NCI-H1105 treated with DMSO at 0.1 percent for 48 hours (cell line): ENCODE measurements around the gene PANK1.
"Not testable (repeated sequence)": the region's sequence is repeated elsewhere in the genome, so short reads cannot be mapped to it uniquely, and the experiment has no call there.

ENCODE experiments used
- DNase-seq: peaks from one replicate; lab custom pipeline; 2025; lab: John Stamatoyannopoulos, UW

The PANK1 gene

DNA sequence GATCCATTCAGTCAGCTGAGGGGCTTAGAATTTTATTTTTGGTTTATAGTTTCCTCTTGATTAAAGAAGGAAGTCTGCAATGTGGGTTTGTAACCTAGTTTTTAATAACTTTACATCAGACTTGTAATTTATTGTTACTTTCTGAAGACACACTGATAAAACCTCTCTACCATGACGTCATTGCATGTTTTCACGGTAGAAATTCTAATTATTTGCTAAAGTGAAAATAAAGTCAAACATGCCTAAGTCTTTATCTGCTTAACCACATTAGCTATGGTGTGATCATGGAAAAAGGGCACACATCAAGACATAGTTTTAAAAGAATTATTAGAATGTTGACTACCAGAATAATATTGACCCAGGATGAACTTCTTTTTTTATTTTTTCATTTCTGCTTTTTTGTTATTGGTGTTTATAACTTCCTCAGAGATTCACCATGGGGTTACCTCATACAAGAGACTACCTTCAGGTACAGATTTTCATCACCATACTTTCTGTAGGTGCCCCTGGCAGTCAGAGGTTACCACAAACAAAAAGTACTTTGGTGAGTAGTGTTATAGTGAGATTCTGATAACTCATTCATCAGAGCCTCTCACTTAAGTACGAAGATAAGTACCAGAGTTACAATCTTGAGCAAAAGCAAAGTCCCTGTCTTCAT is 7.0 kb upstream of the PANK1 start:
- no peak for DNase-seq

DNA sequence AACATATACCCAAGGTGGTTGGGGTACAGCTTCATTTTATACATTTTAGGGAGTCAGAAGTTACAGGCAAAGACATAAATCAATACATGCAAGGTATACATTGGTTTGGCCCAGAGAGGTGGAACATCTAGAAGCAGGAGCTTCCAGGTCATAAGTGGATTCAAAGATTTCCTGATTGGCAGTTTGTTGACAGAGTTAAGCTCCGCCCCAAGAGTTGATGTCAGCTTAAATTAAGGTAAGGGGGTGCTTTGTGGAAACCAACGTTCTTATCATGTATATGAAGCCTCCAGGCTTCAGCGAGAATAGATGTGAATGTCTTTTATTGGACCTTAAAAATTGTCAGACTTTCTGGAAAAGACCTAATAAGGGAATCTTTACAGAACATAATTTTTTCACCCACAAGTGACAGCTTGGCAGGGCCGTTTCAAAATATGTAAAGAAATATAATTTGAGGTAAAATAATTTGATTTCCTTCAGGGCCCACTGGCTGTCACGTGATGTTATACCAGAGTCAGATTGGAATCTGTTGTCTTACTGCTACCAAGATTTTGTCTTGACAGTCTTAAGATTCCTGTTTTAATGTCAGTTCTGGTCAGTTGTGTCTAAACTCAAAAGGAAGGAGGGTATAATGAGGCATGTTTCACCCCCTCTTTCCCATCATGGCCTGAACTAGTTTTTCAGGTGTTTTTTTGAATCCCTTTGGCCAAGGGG is 6.3 kb upstream of the PANK1 start:
- no peak for DNase-seq

DNA sequence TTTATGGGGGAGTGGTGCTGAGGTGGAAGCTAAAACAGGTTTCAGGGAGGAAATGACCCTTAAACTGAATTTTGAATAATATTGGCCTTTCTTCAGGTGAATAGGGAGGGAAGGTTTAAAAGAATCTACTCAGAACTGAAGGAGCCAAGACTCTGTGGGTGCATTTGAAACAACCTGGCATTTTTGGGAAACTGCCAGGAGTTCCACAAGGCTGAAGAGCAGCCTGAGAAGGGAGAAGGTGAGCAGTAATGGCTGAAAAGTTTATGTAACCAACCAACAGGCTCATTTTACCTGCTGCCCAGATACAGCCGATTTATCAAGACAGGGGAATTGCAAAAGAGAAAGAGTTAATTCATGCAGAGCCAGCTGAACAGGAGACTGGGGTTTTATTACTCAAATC is 4.0 kb upstream of the PANK1 start:
- DNase-seq, result no peak

DNA sequence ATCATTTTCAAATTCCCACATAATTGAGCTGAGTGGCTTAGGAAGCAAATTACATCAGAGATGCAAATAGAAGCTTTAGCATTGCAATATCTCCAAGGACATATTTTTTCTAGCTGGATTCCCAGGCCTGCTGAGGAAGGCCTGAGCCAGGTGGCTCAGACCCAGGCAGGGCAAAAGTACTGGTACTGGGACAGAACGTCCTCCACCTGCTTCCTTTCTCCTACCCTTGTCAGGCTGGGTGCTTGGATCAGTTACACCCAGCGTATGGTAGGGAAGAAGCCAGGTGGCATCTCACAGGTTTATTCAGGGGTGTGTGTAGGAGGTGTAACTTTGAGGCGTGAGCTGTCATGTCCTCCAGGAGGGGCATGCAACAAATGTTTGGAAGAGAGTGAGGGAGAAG is 3.0 kb upstream of the PANK1 start:
- DNase-seq, result no peak

DNA sequence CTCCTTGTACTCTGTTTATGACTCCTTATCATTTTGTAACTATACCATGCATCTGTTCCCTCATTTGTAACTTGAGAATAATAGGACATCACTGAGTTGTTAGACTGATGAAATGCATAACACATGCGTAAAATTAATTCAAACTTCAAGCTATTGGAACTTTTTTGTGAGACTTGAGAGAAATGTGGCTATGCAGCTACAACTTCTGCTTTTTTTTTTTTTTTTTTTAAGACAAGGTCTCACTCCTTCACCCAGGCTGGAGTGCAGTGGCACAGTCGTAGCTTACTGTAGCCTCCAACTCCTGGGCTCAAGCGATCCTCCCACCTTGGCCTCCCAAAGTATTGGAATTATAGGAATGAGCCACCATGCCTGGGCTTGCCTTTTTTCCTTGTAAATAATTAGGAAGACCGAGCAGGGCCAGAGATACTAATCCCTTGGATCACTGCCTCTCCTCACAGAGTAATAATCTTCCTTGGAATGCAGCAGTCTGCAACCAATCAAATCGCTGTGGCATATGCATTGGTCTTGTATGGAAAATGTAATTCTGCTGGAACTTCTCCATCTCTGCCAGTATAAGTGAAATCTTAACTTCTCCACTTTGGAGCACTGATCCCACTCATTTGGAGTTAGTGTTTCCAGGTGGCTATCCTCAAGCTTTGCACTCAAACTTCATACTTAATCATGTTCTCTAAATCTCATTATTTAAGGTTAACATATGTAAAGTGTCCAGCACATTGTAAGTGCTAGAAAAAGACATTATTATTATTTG is 2.0 kb upstream of the PANK1 start:
- DNase-seq, result no peak

DNA sequence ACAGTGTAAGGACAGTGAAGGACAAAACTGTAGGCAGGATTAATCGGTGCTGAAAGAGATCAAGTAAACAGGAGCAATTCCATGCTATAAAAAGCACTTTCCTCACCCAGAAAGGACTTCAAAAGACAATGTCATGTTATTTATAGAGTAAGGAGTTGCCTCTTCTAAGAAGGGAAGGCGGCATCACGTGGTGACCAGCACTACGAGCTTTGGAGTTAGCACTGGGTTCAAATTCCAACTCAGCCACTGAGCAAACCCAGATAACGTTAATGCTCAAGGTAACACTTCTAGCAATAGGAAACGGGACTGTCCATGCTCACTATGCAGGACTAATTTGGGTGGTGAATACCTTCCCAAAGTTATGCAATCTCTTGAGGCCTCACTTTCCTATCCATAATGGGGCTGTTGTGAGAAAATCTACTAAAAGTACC is 715 bp upstream of the PANK1 start:
- DNase-seq, result no peak

DNA sequence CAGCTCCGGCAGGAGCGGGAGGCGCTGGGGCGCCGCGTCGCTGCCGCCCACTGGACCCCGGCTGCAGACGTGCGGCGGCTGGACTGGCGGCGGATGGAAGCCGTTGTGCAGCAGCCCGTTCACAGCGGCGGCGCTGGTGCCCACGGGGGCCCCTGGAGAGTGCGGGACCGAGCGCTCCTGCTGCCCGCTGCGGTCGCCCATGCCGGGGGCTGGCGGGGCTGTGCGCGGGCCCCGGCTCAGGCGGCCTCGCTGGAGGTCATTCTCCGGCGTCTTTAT is 413 bp downstream of the PANK1 start:
- no peak for DNase-seq

DNA sequence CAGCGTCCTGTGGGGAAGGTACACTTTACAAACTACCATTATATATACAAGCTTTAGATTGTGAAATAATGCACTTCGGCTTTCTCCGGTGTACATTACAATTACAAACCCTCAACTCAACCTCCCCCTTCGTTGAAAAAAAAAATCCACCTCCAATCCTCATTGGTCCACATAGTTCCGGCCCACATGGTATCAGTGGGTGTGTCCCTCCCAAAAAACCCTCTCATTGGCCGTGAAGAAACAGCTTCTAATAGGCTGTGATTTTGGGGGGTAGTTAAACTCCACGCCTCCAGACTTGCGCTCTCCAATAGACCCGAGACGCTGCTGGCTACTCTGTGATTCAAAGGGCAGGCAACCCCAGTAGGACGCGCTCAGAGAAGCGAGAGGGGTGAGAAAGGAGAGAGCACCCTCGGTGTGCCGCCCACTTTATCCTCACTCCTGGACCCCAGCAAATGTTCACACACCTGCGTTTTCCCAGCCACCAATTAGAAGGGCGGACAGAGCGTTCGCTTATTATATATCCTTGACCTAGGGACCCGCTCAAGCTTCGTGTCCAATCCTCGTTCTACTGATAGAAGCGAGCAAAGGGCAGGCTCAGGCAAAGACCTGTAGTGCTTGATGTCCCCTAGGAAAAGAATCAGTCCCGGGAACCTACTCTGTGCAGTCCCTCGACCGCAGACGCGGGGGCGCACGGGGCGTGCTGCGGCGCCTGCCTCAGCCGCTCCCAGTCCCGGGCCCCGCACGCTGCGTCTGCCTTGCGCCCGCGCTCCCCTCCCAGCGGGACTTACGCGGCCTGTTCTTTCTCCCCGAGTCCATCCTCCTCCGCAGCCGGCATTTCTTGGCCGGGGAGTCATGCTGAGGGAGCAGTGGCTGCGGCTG is 991 bp downstream of the PANK1 start:
- peak; percentile 94 for DNase-seq

DNA sequence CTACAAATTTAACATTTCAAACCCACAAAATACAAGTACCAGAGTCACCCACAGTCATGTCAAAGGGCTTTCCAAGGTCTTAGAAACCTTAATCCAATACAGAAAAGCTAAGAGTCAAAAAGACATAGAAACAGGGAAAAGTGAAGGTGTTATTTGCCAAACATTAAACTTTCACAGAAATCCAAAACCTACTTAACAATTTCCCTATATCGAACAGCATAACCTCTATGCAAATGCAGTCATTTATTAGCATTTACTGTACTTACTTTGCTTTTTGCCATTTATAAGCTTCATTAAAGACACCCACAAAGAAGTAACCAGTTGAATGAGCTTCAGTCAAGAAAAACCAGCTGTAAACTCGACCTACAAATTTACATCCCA is 1.6 kb downstream of the PANK1 start:
- DNase-seq, result no peak

DNA sequence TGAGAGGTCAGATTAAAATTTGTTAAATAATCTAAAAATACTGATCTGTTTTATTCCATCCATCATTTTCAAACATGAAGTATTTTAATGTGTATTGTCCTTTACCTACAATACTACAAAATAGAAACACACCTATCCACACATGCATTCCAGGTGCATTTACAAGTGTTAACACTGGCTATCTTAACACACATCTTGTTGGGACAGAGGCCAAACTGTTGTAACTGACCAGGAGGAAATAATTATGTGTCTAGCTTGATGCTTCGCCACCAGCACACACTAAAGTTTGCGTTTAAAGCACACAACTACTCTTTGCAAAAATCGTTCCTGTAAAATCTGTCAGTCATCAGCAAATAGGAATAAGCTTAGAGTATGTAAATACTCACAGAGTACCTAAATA is 2.8 kb downstream of the PANK1 start:
- DNase-seq, result no peak

DNA sequence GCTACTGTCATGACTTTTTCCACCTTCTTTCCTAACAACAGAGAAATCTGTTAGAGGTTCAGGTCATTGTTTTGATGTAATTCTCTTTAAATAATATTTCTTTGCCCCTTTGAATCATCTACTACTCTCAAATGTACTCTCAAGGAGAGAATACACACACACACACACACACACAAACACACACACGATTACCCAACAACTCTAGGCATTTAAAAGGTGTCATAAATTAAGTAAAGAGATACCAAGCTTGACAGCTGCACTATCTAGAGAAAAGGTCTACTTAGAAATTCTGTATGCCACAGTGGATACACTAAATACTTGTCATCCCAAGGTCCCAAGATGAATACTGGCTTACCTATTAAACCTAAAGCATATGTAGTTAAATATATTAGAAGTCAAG is 4.8 kb downstream of the PANK1 start:
- no peak for DNase-seq

DNA sequence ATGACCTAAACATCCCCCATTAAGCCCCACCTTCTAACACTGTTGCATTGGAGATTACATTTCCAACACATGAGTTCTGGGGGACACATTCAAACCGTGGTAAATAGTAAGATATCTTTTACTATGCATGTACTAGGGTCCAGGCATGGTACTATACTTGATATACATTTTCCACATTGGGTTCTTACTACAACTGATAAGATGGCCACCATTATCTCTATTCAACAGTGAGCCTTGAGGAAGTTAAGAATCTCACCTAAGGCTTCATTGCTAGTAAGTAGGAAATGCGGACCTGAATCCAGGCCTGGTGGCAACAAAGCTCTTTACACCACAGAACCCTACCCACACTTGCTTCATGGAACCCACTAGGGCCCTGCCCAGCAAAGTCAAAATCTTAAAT is 5.7 kb downstream of the PANK1 start:
- DNase-seq, result no peak

DNA sequence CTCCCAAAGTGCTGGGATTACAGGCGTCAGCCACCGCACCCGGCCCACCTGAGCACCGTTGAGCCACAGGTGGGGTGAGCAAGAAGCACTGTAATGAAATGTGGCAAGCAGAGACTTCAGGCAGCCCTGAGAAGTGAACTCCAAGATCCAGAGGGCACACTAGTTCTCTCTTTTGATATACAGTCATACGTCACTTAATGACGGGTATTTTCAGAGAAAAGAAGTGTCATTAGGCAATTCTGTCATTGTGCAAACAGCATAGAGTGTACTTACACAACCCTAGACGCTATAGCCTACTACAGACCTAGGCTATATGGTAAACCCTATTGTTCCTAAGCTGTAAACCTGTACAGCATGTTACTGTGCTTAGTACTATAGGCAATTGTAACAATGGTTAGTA is 7.9 kb downstream of the PANK1 start:
- no peak for DNase-seq

DNA sequence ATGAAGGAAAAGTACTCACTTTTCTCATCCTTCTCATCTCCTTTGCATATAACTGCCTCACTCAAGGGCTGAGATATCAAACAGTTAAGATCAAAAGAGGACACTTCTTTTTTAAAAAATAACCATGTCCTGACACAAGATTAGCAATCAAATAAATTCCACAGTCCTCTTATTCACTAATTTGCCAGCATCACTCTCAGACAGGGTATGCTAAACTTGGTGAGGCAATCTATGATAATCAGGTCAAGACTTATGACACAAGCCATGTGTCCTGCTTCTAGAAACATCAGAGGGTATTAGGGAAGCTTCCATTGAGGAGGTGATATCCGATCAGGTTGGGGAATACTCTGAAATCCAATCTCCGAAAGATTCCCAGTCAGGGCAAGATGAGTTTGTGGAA is 10.4 kb downstream of the PANK1 start:
- no peak for DNase-seq

DNA sequence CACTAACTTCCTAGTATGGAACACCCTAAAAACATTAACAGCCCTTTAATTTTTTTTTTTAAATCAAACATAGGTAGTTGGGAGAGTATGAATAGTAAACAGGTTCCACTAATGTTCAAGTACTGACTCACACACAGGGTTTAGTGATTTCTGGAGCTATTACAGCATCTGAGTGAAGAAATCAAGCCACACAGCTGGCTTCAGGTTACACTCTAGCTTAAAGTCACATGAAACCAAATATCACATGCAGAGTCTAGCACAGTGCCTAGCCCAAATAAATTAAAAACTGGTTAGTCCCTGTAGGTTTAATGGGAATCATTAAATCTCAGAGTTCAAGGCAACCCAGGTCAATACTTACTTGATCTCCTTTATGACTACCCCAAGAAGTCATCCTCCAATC is 11.6 kb downstream of the PANK1 start:
- DNase-seq, result no peak

DNA sequence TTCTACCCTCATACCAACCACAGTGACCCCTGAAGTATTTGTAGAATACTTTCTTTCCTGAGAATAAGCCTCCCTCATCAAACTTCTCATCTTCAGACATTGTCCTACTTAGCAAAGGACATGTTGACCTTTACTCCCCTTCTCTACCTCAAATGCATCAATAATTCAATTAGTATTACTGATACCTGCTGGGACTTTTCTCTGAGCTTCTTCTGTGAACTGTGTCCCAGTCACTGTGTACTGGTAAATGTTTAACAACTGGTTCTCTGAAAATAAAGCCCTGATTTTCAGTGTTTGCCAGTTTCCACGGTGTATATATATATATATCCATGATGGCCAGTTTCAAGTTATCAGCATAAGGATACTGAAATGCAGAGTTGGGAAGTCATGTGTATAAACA is 12.2 kb downstream of the PANK1 start:
- no peak for DNase-seq

DNA sequence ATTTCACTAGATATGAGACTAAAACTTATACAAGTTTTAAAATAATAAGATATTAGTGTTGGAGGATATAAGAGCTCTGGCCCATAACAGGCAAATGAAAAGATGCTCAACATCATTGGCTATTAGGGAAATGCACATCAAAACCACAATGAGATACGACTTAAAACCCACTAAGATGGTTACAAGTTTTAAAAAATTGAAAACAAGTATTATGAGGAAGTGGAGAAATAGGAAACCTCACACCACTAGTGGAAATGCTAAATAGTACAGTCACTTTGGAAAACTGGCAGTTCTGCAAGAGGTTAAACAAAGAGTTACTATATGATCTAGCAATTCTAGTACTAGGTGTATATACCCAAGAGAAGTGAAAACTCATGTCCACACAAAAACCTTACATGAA is 17.2 kb downstream of the PANK1 start:
- no peak for DNase-seq

DNA sequence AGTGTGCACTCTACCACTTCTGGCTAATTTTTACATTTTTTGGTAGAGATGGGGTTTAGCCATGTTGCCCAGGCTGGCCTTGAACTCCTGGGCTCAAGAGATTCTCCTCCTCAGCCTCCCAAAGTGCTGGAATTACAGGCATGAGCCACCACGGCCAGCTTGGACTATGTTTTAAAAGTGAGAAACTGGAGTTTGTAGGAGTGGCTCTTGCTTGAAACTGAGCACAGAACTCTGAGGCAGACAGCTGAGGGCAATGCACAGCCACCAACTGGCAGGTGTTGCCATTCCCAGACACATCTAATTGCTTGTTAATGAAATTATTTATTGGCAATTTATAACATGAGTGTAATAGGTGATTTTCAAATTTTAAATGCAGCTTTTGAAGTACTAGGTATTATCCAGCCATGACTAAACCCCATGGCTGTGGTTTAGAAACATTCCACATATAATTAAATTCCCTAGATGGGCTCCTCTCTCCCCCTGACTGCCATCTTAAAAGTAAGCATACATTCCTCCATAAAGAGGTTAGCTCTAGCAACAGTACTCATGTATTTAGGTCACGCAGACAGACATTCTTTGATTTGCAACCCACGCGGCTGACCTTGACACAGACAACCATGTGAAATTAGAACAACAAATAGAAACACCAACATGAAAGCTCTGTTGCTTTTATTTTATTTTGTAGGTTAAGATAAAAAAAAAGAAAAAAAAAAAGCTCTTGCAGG is 19.8 kb downstream of the PANK1 start:
- no peak for DNase-seq

DNA sequence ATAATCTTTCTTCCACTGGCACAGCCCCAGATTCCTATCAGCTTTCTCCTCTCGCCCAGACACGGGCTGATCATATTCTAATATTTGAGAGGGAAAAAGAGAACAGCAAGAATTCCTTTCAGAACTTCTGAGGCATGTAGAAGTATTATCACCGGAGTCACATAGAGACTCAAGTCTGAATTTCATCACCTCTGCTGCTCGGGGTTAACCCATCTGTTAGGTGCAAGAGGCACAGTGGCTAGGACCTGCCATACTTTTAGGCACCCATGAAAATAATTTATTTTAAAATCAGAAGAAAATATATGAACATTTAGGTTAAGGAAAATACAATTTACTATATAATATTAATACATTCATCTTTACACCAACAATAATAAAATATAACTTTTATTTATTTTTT is 21.0 kb downstream of the PANK1 start:
- no peak for DNase-seq

DNA sequence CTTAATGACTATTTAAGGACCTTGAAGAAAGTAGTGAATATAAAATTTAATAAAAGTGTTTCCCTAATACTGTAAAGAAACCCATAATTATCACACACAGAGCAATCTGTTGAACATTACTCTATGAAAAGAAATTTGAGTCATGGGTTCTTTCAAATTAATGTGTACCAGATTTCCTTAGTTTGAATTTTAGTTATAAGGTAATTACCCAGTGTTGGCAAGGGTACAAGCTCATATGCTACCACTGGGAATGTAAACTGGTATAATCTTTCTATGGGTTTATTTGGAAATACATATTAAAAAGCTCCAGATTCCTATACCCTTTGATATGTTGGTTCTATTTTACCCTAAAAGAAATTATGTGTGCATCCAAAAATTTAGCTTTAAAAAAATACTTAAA is 22.9 kb downstream of the PANK1 start:
- DNase-seq, result no peak

DNA sequence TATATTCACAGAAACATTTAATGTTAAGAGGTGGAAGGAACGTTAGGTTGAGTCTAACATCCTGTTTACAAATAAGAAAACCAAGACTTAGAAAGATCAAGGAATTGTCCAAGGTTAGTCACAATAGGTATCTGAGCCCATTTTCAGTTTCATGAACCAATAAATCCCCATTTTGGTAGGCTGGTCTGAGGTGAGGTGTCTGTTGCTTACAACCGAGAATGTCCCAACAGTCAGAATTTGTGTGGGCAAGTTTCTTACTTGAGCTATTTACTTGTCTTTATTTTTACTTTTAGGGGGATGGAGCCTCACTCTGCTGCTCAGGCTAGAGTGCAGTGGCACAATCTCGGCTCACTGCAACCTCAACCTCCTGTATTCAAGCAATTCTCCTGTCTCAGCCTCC is 23.6 kb downstream of the PANK1 start:
- no peak for DNase-seq

DNA sequence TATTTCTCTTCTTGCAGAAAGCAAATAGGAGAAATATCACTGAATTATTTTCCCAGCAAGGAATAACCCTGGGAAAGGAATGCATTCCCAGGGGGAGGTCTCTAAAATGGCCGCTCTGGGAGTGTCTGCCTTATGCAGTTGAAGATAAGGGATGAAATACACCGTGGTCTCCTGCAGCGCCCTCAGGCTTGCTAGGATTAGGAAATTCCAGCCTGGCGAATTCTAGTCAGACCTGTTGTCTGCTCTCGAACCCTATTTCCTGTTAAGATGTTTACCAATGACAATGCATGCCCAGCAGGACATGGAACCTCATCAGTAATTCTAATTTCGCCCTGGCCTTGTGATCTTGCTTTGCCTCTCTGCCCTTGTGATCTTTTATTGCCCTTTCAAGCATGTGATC is 24.7 kb downstream of the PANK1 start:
- not testable (repeated sequence) for DNase-seq
